NCI-H460 (cell line): ENCODE measurements around the gene KLRC3. TPM values are rescaled to one million over a fixed set of nuclear protein-coding genes. Genes with fewer than 3 reads are reported as not detected.
A peak's percentile ranks its signal among the peaks of the same experiment; 100 is the strongest.
"Not testable (repeated sequence)": the region's sequence is repeated elsewhere in the genome, so short reads cannot be mapped to it uniquely, and the experiment has no call there.

Experiments used
- DNase-seq: peaks from one replicate; pipeline ENCODE4 v3.0.0-alpha.2; 2016; ENCODE audit warnings: low read depth; ENCODE audit errors: extremely low read depth
- polyA plus RNA-seq: library from polyadenylated mRNA; depleted of rRNA; stranded (reverse); fragments of >200 nt; gene quantifications from 2 replicates; pipeline ENCODE4 v1.2.3, GENCODE V29; 2014; cell fraction: nucleus; rRNA removed
- total RNA-seq: library from RNA; depleted of rRNA; stranded (reverse); fragments of >200 nt; shearing (Covaris generic); gene quantifications from 2 replicates; pipeline ENCODE4 v1.2.3, GENCODE V29; 2014; rRNA removed

Gene KLRC3
- 0.46 TPM in 1 of 2 replicates, not detected in the other for total RNA-seq
- not detected in 2 replicates for polyA plus RNA-seq

DNA sequence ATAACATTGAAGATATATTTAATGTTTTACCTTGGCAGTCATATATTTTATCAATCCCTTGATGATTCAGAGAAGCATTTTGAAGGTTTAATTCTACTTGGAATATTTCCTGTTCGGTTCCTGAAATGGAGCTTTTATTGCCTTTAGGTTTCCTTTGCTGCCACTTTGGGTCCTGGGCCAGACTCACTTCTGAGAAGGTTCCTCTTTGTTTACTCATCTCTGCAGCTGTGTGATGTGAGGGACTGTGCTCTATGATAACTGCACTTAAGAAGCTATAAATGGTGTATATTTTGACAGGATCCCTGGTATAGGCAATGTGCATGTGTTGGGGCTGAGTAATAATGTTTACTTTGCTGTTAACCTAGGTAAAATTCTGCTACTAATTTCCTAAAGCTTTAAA, at the start of gene KLRC3:
KLRC3 (minus strand) TSS at position 262 of the 400 bp plus-strand sequence; CDS start at position 217, 45 bp downstream.
- DNase-seq = not testable (repeated sequence)

DNA sequence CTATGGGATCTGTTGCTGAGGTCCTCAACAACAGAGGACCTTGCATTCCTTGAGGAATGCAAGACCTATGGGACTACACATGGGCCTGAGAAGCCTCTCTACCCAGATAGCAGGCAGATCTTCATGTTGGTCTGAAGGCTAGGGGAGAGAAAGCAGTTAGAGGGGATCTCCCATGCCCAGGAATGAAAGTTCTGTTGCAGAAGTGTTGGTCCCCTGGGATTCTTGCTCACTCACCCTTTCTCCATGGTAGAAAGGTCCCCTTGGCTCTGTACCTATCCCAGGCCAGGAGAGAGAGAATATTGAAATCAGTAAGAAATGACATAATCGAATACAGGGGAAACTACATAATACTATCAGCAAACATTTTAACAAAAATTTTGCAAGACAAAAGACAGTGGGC, 49.3 kb upstream of the KLRC3 start:
- no peak for DNase-seq

DNA sequence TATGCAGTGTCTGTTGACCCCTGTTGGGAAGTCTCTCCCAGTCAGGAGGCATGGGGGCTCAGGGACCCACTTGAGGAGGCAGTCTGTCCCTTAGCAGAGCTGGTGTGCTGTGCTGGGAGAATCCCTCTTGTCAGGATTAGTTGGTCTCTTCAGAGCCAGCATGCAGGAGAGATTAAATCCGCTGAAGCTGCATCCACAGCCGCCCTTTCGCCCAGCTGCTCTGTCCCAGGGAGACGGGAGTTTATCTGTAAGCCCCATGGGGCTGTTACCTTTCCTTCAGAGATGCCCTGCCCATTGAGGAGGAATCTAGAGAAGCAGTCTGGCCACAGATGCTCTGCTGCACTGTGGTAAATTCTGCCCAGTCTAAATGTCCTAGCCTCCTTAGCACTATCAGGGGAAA, 45.9 kb upstream of the KLRC3 start:
- DNase-seq = no peak

GRCh38 chr12:10457760-10458159, 37.4 kb upstream of the KLRC3 start:
- no peak for DNase-seq

DNA sequence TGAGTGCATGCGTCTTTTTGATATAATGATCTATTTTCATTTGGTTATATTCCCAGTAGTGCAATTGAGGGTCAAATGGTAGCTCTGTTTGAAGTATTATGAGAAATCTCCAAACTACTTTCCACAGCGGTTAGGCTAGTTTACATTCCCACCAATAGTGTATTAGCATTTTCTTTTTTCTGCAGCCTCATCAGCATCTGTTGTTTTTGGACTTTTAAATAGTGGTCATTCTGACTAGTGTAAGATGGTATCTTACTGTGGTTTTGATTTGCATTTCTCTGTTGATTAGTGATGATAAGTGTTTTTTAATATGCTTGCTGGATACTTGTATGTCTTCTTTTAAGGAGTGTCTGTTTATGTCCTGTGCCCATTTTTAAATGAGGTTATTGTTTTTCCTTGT, 36.5 kb upstream of the KLRC3 start:
- DNase-seq = no peak

GRCh38 chr12:10455766-10456165, 35.4 kb upstream of the KLRC3 start:
- no peak for DNase-seq

DNA sequence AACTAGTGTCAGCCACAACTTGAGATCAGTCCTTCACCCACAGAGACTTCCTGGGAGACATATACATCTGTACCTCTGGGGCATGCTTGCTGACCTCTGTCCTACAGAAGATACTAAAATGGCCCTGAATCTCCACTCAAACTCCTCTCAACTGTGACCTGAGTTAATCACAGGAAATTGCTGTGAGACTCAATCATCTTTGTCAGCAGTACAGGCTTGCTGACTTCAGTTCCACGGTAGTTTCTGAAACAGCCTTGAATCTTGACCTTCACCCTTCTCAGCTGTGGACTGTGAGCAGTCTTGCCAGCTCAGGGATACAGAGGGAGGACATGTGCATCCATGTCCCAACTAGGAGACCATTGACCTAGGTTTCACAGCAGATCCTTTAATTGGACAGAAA, 34.1 kb upstream of the KLRC3 start:
- no peak for DNase-seq

GRCh38 chr12:10453156-10453555, 32.8 kb upstream of the KLRC3 start, which contains the start of gene KLRC1:
Gene KLRC1 (minus strand): TSS chr12:10453377. CDS start chr12:10451156, 2,221 bp downstream.
- DNase-seq = peak; percentile 29

DNA sequence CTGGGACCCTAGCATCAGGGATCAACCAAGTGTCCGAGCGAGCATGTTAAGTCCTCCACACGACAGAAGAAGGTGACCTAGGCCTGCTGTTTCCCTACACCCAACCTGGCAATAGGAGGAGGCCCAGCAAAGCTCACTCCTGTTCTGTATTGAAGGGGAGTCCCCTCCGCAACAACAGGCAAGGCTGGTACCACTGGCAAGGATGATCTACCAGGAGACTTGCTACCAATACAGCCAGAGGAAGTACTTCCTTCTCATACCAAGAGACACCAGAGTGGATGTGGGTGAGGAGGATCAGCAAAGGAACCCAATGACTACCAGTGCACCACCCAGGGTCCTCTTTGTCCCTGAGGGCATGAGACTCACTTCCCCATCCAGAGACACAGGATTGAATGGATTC, 27.8 kb upstream of the KLRC3 start:
- DNase-seq = no peak

GRCh38 chr12:10446052-10446451, 25.7 kb upstream of the KLRC3 start:
- DNase-seq = not testable (repeated sequence)

GRCh38 chr12:10441144-10441543, 20.7 kb upstream of the KLRC3 start:
- DNase-seq = not testable (repeated sequence)

- peak; percentile 83 for DNase-seq
Observed at GRCh38 chr12:10439608-10440274, 19.3 kb upstream of the KLRC3 start.

DNA sequence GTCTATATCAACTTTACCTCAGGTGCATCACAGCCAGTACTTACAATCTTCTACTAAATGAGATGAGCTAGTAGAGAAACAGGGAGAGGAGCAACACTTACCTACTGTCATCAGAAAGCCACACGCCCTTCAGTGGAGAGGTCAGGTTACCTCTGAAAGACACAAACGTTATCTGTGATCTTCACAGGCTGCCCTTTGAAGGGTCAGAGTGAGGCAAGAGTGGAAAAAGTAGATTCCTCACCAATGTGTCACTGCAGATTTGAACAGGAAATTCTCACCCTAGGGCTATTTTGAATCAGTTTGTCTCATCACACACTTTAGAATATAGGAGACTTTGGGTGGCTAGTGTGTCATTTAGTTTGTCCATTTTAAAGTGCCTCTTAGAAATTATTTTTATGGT, 17.2 kb upstream of the KLRC3 start:
- DNase-seq = not testable (repeated sequence)

DNA sequence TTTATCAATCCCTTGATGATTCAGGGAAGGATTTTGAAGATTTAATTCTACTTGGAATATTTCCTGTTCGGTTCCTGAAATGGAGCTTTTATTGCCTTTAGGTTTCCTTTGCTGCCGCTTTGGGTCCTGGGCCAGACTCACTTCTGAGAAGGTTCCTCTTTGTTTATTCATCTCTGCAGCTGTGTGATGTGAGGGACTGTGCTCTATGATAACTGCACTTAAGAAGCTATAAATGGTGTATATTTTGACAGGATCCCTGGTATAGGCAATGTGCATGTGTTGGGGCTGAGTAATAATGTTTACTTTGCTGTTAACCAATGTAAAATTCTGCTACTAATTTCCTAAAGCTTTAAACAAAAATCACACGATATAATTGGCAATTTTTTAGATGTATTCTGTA, 15.4 kb upstream of the KLRC3 start, which contains the start of gene KLRC2:
KLRC2 (minus strand) TSS at position 195 of the 400 bp plus-strand sequence; CDS start at position 171, 24 bp downstream.
- DNase-seq = not testable (repeated sequence)

GRCh38 chr12:10430623-10431022, 10.2 kb upstream of the KLRC3 start:
- not testable (repeated sequence) for DNase-seq

- not testable (repeated sequence) for DNase-seq
Observed at GRCh38 chr12:10425938-10426337, 5.5 kb upstream of the KLRC3 start.

GRCh38 chr12:10424260-10424899, 4.0 kb upstream of the KLRC3 start:
- not testable (repeated sequence) for DNase-seq

- DNase-seq = not testable (repeated sequence)
Observed at GRCh38 chr12:10422159-10422558, 1.8 kb upstream of the KLRC3 start.

- no peak for DNase-seq
Observed at GRCh38 chr12:10409392-10409791, 11.0 kb downstream of the KLRC3 start, which contains the start of gene KLRC4. Gene KLRC4 (minus strand): TSS chr12:10409757. CDS start chr12:10409575, 182 bp downstream.

DNA sequence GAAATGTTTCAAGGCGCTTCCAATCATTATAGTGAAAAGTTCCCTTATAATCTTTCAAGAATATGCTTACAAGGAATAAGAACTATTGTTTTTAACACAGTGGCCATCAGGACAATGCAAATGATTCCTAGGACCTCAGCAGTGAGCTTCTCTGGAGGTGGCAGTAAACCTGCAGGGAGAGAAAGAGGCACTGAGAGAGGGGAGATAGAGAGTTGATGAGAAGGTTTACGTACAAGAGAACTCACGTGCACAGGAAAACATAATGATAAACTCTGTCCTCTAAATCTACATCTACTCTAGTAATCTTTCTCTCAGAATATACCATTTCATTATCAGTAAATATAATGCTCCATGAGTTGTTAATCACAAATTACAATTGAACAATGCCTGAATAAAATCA, 11.6 kb downstream of the KLRC3 start:
- DNase-seq = no peak

DNA sequence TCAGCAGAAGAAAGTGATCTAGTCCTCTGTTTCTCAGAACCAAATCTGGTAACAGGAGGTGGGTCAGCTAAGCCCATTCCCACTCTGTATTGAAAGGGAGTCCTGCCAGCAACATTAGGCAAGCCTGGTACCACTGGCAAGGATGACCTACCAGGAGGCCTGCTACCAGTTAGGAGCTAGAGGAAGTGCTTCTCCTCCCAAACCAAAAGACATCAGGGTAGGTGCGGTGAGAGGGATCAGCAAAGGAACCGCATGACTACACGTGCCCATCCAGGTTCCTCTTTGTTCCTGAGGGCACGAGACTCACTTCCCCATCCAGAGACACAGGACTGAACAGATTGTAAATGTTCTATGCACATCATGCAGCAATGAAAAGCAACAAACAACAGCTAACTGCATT, 13.7 kb downstream of the KLRC3 start:
- DNase-seq = no peak

- no peak for DNase-seq
Observed at GRCh38 chr12:10405294-10405693, 15.1 kb downstream of the KLRC3 start.
